Muscle of leg (tissue), 11 donors: ENCODE results near the gene SHISA5. TPM values are rescaled to one million over a fixed set of nuclear protein-coding genes. Genes with fewer than 3 reads are reported as not detected.

Experiments
- DNase-seq: peaks from one replicate; pipeline ENCODE4 v3.0.0; 2013
- H3K27ac ChIP-seq: one replicate; pipeline ENCODE4 v1.5.1; 2013; ENCODE audit warnings: mild to moderate bottlenecking, low read length, control low read depth
- H3K27me3 ChIP-seq: one replicate; pipeline ENCODE4 v1.6.1; 2013; ENCODE audit warnings: low read length; ENCODE audit not compliant: control insufficient read depth, insufficient read depth
- H3K36me3 ChIP-seq: one replicate; pipeline ENCODE4 v1.6.1; 2013; ENCODE audit warnings: low read length; ENCODE audit not compliant: control insufficient read depth, insufficient read depth
- H3K4me1 ChIP-seq: one replicate; pipeline ENCODE4 v1.6.1; 2013; ENCODE audit warnings: low read length; ENCODE audit not compliant: control insufficient read depth, insufficient read depth
- H3K4me3 ChIP-seq: one replicate; pipeline ENCODE4 v1.5.1; 2013; ENCODE audit warnings: low read length, control low read depth
- H3K9me3 ChIP-seq: replicated peaks from 2 replicates; pipeline ENCODE4 v1.6.1; 2013; ENCODE audit warnings: low read depth, low read length; ENCODE audit not compliant: control insufficient read depth
- WGBS: methylation state at CpG from one replicate; pipeline ENCODE4 v1.1.5; 2013; ENCODE audit warnings: missing lambda C conversion rate; ENCODE audit not compliant: insufficient coverage; 5-methylcytosine and 5-hydroxymethylcytosine counted together
- polyA plus RNA-seq, 8 donors: library from polyadenylated mRNA; unstranded; fragments of 120-200 nt; gene quantifications; one replicate each; pipeline versions ENCODE4 v1.2.1 to v1.2.3, GENCODE V29; 2013; ENCODE audit warnings: inconsistent platforms in 1 of 8, low replicate concordance in 1 of 8; ENCODE audit not compliant: insufficient read length in 8 of 8, insufficient read depth in 1 of 8
- total RNA-seq: library from RNA; stranded (reverse); fragments of 120-200 nt; gene quantifications from one replicate; pipeline ENCODE4 v1.2.4, GENCODE V29; 2013

SHISA5 gene
- total and polyA plus RNA-seq, 9 donors: 55.1 to 91.3 (median 72.7) TPM

DNA sequence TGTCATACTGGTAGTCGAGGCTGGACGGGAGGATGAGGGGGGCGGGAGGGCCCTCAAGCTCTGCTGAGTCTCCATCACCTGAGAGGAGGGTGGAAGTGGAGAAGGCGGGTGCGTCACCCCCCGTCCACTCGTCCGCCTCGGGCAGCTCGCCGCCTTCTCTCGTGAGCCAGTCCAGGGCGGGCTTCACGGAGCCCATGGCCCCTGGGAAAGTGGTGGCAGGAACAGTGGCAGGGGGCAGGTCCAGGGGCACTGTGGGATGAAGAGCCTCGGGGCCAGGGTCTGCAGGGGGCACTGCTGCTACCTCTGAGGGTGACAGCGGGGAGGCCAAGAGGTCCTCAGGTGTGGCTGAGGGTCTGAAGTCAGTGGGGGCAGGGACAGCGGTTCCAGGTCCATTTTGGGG, 84.4 kb downstream of the SHISA5 start:
- H3K4me1 ChIP-seq: peaks cover 25% of the 10 kb centered on the region
- 91% methylated on average over 16 of the region's 17 CpGs for WGBS
- peaks cover 43% of the 10 kb centered on the region for H3K36me3 ChIP-seq
- no peaks in the 10 kb centered on the region for H3K27me3 ChIP-seq
- H3K27ac ChIP-seq: no peak overlapping the region
- no peaks in the 10 kb centered on the region for H3K9me3 ChIP-seq
- DNase-seq: no peak
- H3K4me3 ChIP-seq: no peak overlapping the region

DNA sequence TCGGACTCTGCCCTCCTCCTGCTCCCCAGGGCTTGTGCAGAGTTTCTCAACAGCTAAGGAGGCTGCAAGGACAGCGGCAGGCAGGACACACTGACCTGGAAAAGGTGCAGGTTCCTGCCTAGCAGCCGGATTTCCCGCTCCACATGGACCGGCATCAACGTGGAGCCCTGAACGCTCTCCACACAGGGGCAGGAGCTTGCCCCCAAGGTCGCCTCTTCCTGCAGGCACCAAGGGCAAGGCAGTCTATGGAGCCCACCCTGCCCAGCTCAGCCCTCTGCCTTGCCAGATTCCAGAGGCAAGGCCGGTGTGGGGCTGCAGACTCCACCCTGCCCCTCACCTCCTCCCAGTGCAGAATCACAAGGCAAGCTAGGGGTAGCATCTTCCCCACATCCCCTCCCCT, 84.8 kb downstream of the SHISA5 start:
- DNase-seq: no peak
- H3K4me3 ChIP-seq: no peak overlapping the region
- H3K27me3 ChIP-seq: no peaks in the 10 kb centered on the region
- no peaks in the 10 kb centered on the region for H3K9me3 ChIP-seq
- 88% methylated on average over 8 of the region's 9 CpGs for WGBS
- H3K27ac ChIP-seq: no peak overlapping the region
- peaks cover 21% of the 10 kb centered on the region for H3K4me1 ChIP-seq
- peaks cover 48% of the 10 kb centered on the region for H3K36me3 ChIP-seq

DNA sequence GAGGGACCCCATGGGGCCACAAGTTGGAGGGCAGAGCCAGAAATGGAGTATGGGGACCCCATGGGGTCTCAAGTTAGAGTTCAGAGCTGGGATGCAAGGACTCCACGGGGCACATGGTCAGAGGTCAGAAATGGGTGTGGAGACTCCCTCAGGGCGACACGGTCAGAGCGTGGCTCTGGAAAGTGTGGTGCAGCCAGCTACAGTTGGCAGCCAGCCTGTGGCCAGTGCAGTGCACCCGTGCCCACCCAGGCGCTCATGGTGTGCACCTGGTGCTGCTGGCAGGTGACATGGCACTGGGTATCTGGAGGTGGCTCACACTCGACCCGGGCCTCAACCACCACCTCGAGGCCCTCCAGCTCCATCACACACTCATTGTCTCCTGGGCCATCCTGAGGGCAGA, 85.3 kb downstream of the SHISA5 start:
- Histone ChIP-seq H3K9me3 (no peaks in the 10 kb centered on the region), H3K4me3 (no peak overlapping the region), H3K4me1 (peaks cover 16% of the 10 kb centered on the region), H3K27me3 (no peaks in the 10 kb centered on the region), H3K36me3 (peaks cover 51% of the 10 kb centered on the region), H3K27ac (no peak overlapping the region)
- DNase-seq: no peak
- WGBS: 89% methylated on average over 9 of the region's 9 CpGs

DNA sequence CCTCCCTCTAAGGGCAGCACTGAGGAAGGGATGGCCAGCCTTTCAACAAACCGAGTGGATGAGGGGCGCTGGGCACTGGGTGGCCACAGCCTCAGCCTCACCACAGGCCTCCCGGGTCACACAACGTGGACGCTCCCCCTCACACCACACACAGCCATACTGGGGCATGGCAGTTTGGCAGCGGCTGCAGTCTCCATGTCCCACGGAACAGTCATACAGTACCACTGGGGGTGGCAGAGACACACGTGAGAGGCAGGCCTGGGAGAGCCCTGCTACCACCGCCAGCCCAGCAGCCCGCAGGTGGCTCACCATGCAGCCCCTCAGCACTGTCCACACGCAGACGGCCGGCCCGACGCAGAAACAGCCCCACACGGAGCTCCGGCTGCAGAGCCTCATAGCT, 85.8 kb downstream of the SHISA5 start:
- Histone ChIP-seq H3K27ac (no peak overlapping the region), H3K9me3 (no peaks in the 10 kb centered on the region), H3K4me3 (no peak overlapping the region), H3K36me3 (peaks cover 53% of the 10 kb centered on the region), H3K4me1 (peaks cover 12% of the 10 kb centered on the region), H3K27me3 (no peaks in the 10 kb centered on the region)
- DNase-seq: no peak
- WGBS: 89% methylated on average over 16 of the region's 17 CpGs

Other genes starting within 250 kb of the SHISA5 start
- 26.2 TPM for gene NME6, start 202.8 kb downstream of the SHISA5 start, total RNA-seq
- 10 to 100 TPM; 19.0 to 24.8 (median 22.0) TPM for gene NME6, start 202.8 kb downstream of the SHISA5 start, polyA plus RNA-seq
- not detected for gene SPINK8, start 170.5 kb downstream of the SHISA5 start, total RNA-seq
- gene SPINK8, start 170.5 kb downstream of the SHISA5 start, polyA plus RNA-seq: under 1 TPM in 1 of 8 donors, not detected in 7; 0.49 TPM
- 0.09 TPM for gene FBXW12, start 132.0 kb downstream of the SHISA5 start, total RNA-seq
- gene FBXW12, start 132.0 kb downstream of the SHISA5 start, polyA plus RNA-seq: under 1 TPM in 6 of 8 donors, not detected in 2; 0.05 to 0.30 (median 0.18) TPM
- gene PLXNB1, start 74.1 kb downstream of the SHISA5 start, total RNA-seq: 11.3 TPM
- 10 to 100 TPM; 11.1 to 33.4 (median 21.6) TPM for gene PLXNB1, start 74.1 kb downstream of the SHISA5 start, polyA plus RNA-seq
- gene CCDC51, start 64.1 kb downstream of the SHISA5 start, total RNA-seq: 12.6 TPM
- gene CCDC51, start 64.1 kb downstream of the SHISA5 start, polyA plus RNA-seq: 10 to 100 TPM; 11.2 to 17.9 (median 13.3) TPM
- 391 TPM for gene TMA7, start 63.9 kb downstream of the SHISA5 start, total RNA-seq
- gene TMA7, start 63.9 kb downstream of the SHISA5 start, polyA plus RNA-seq: 100 to 1,000 TPM; 170 to 268 (median 207) TPM
- 6.5 TPM for gene ATRIP, start 57.4 kb downstream of the SHISA5 start, total RNA-seq
- 1 to 10 TPM; 7.1 to 9.6 (median 7.8) TPM for gene ATRIP, start 57.4 kb downstream of the SHISA5 start, polyA plus RNA-seq
- 5.5 TPM for gene PFKFB4, start 52.6 kb upstream of the SHISA5 start, total RNA-seq
- 1 to 10 TPM; 3.7 to 5.9 (median 4.7) TPM for gene PFKFB4, start 52.6 kb upstream of the SHISA5 start, polyA plus RNA-seq
- not detected for gene UCN2, start 59.6 kb upstream of the SHISA5 start, total RNA-seq
- under 1 TPM in 5 of 8 donors, not detected in 3; 0.08 to 0.95 (median 0.09) TPM for gene UCN2, start 59.6 kb upstream of the SHISA5 start, polyA plus RNA-seq
- gene COL7A1, start 91.2 kb upstream of the SHISA5 start, total RNA-seq: 4.2 TPM
- gene COL7A1, start 91.2 kb upstream of the SHISA5 start, polyA plus RNA-seq: 10 to 100 TPM in 1 of 8 donors, 1 to 10 TPM in 7; 3.1 to 37.0 (median 7.8) TPM
- 138 TPM for gene UQCRC1, start 105.5 kb upstream of the SHISA5 start, total RNA-seq
- 100 to 1,000 TPM; 167 to 201 (median 195) TPM for gene UQCRC1, start 105.5 kb upstream of the SHISA5 start, polyA plus RNA-seq
- gene TMEM89, start 117.6 kb upstream of the SHISA5 start, total RNA-seq: not detected
- not detected for gene TMEM89, start 117.6 kb upstream of the SHISA5 start, polyA plus RNA-seq
- gene SLC26A6, start 131.3 kb upstream of the SHISA5 start, total RNA-seq: 9.8 TPM
- gene SLC26A6, start 131.3 kb upstream of the SHISA5 start, polyA plus RNA-seq: 10 to 100 TPM in 4 of 8 donors, 1 to 10 TPM in 4; 7.9 to 12.6 (median 9.4) TPM
- 0.22 TPM for gene CELSR3, start 158.7 kb upstream of the SHISA5 start, total RNA-seq
- 1 to 10 TPM in 1 of 8 donors, under 1 TPM in 7; 0.30 to 1.1 (median 0.50) TPM for gene CELSR3, start 158.7 kb upstream of the SHISA5 start, polyA plus RNA-seq
- gene NCKIPSD, start 181.7 kb upstream of the SHISA5 start, total RNA-seq: 5.9 TPM
- gene NCKIPSD, start 181.7 kb upstream of the SHISA5 start, polyA plus RNA-seq: 10 to 100 TPM in 2 of 8 donors, 1 to 10 TPM in 6; 6.0 to 10.9 (median 8.9) TPM
- 62.8 TPM for gene IP6K2, start 213.0 kb upstream of the SHISA5 start, total RNA-seq
- 10 to 100 TPM; 70.7 to 93.8 (median 79.0) TPM for gene IP6K2, start 213.0 kb upstream of the SHISA5 start, polyA plus RNA-seq